Prostate gland (tissue), 2 donors: ENCODE data around the gene PLK5.

Experiments
- CTCF ChIP-seq, 4 experiments: fragments of 200-600 bp in 2 of 4; fragments of 450-650 bp in 2 of 4; sonication (generic) in 2 of 4; IDR thresholded peaks; 1 replicate in 3 of 4; 2 replicates in 1 of 4; pipeline ENCODE4 v1.5.1; 2016 to 2019; ENCODE audit warnings: antibody characterized with exemption in 4 of 4, mild to moderate bottlenecking in 2 of 4, moderate library complexity in 2 of 4
- POLR2A ChIP-seq: fragments of 450-650 bp; IDR thresholded peaks from one replicate; pipeline ENCODE4 v1.6.1; 2016; ENCODE audit warnings: antibody characterized with exemption, mild to moderate bottlenecking

- TF ChIP-seq CTCF (IDR thresholded peaks at IDR 0.05), result no peak
- no peak for TF ChIP-seq POLR2A
These were observed 2.2 kb upstream of the PLK5 start for GRCh38 chr19:1521636-1522035.
